ENCODE measurements around the gene RRAS2. TPM values are rescaled to one million over a fixed set of nuclear protein-coding genes. Genes with fewer than 3 reads are reported as not detected.
"Not testable (repeated sequence)": the region's sequence is repeated elsewhere in the genome, so short reads cannot be mapped to it uniquely, and the experiment has no call there.

RRAS2 gene
- total RNA-seq, 1 experiment from 2014 or later, result 42.2 TPM

- no peak overlapping the region for H3K4me3 ChIP-seq
- no peak overlapping the region for H3K27ac ChIP-seq
- CTCF ChIA-PET, result interaction anchor here (0.5 kb wide), 1 partner anchor 267 kb away, joined by 3 read pairs; no protein-coding TSS in a partner anchor
- H4K20me1 ChIP-seq (ENCODE audit: insufficient read depth), result no peaks in the 10 kb centered on the region
- no peaks in the 10 kb centered on the region for H3K9me3 ChIP-seq (ENCODE audit: insufficient read depth, low read depth)
- POLR2A ChIA-PET (ENCODE audit: unreplicated experiment), result no interaction called here
- H3K4me2 ChIP-seq, result no peak overlapping the region
- no peaks in the 10 kb centered on the region; the same call in 1 of the 2 replicates for H3F3A ChIP-seq (ENCODE audit: insufficient read depth, low read depth)
- BruUV-seq (replicated peaks), result no TSS peak
- DNase-seq, result no peak
- no peak overlapping the region for H2AFZ ChIP-seq
- no peaks in the 10 kb centered on the region for H3K79me2 ChIP-seq (ENCODE audit: low read depth)
- no peaks in the 10 kb centered on the region for H3K9me2 ChIP-seq (ENCODE audit: insufficient read depth)
- no peak for TF ChIP-seq EZH2 (IDR thresholded peaks at IDR 0.05; ENCODE audit: low read depth)
- TF ChIP-seq, protein P1, sequence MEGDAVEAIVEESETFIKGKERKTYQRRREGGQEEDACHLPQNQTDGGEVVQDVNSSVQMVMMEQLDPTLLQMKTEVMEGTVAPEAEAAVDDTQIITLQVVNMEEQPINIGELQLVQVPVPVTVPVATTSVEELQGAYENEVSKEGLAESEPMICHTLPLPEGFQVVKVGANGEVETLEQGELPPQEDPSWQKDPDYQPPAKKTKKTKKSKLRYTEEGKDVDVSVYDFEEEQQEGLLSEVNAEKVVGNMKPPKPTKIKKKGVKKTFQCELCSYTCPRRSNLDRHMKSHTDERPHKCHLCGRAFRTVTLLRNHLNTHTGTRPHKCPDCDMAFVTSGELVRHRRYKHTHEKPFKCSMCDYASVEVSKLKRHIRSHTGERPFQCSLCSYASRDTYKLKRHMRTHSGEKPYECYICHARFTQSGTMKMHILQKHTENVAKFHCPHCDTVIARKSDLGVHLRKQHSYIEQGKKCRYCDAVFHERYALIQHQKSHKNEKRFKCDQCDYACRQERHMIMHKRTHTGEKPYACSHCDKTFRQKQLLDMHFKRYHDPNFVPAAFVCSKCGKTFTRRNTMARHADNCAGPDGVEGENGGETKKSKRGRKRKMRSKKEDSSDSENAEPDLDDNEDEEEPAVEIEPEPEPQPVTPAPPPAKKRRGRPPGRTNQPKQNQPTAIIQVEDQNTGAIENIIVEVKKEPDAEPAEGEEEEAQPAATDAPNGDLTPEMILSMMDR (conservative IDR thresholded peaks at IDR 0.05), result no peak
- no peaks in the 10 kb centered on the region for H3K36me3 ChIP-seq (ENCODE audit: low read depth)
- H3K27me3 ChIP-seq (ENCODE audit: insufficient read depth, low read depth), result no peaks in the 10 kb centered on the region
- peaks cover 14% of the 10 kb centered on the region for H3K4me1 ChIP-seq (replicated peaks; ENCODE audit: insufficient read depth)
- intact Hi-C loops (cut with micrococcal nuclease; ENCODE audit: unreplicated experiment), result no loop called here
Measured at GRCh38 chr11:14253840-14254239, 105.1 kb downstream of the RRAS2 start.

- Histone ChIP-seq H3K79me2 (ENCODE audit: low read depth) (no peaks in the 10 kb centered on the region), H3K27me3 (ENCODE audit: insufficient read depth, low read depth) (no peaks in the 10 kb centered on the region), H3K4me2 (no peak overlapping the region), H3K27ac (no peak overlapping the region), H3K9me2 (ENCODE audit: insufficient read depth) (no peaks in the 10 kb centered on the region), H3F3A (ENCODE audit: insufficient read depth, low read depth) (no peaks in the 10 kb centered on the region; the same call in 1 of the 2 replicates), H4K20me1 (ENCODE audit: insufficient read depth) (no peaks in the 10 kb centered on the region), H3K36me3 (ENCODE audit: low read depth) (no peaks in the 10 kb centered on the region), H3K4me3 (no peak overlapping the region), H3K4me1 (replicated peaks; ENCODE audit: insufficient read depth) (peaks cover 10% of the 10 kb centered on the region), H2AFZ (no peak overlapping the region), H3K9me3 (ENCODE audit: insufficient read depth, low read depth) (no peaks in the 10 kb centered on the region)
- POLR2A ChIA-PET (ENCODE audit: unreplicated experiment), result no interaction called here
- no TSS peak for BruUV-seq (replicated peaks)
- intact Hi-C loops (cut with micrococcal nuclease; ENCODE audit: unreplicated experiment), result no loop called here
- no peak for DNase-seq
- TF ChIP-seq, protein P1 (conservative IDR thresholded peaks at IDR 0.05), result no peak
- TF ChIP-seq EZH2 (IDR thresholded peaks at IDR 0.05; ENCODE audit: low read depth), result no peak
- CTCF ChIA-PET, result interaction anchor here (0.5 kb wide), 1 partner anchor 268 kb away, joined by 3 read pairs; no protein-coding TSS in a partner anchor
Measured at GRCh38 chr11:14253421-14253820, 105.6 kb downstream of the RRAS2 start.

DNA sequence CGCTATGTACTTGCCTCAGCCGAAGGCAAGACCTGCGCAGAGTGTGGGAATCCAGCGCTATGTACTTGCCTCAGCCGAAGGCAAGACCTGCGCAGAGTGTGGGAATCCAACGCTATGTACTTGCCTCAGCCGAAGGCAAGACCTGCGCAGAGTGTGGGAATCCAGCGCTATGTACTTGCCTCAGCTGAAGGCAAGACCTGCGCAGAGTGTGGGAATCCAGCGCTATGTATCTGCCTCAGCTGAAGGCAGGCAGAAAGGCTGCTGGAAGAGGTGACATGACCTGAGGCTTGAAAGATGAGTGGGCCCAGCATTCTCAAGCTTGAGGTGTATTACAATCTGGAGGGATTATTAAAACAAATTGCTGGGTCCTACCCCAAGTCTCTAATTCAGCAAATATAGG lies 106.5 kb downstream of the RRAS2 start:
- DNase-seq; H3K4me3 ChIP-seq; H2AFZ ChIP-seq; BruUV-seq (replicated peaks); H3K27ac ChIP-seq; POLR2A ChIA-PET (ENCODE audit: unreplicated experiment); H3K4me2 ChIP-seq; H3K9me2 ChIP-seq (ENCODE audit: insufficient read depth); intact Hi-C loops (cut with micrococcal nuclease; ENCODE audit: unreplicated experiment); CTCF ChIA-PET; H3K36me3 ChIP-seq (ENCODE audit: low read depth); H4K20me1 ChIP-seq (ENCODE audit: insufficient read depth); H3K27me3 ChIP-seq (ENCODE audit: insufficient read depth, low read depth); H3K79me2 ChIP-seq (ENCODE audit: low read depth); H3K9me3 ChIP-seq (ENCODE audit: insufficient read depth, low read depth); H3F3A ChIP-seq (ENCODE audit: insufficient read depth, low read depth); H3K4me1 ChIP-seq (replicated peaks; ENCODE audit: insufficient read depth): not testable (repeated sequence)

DNA sequence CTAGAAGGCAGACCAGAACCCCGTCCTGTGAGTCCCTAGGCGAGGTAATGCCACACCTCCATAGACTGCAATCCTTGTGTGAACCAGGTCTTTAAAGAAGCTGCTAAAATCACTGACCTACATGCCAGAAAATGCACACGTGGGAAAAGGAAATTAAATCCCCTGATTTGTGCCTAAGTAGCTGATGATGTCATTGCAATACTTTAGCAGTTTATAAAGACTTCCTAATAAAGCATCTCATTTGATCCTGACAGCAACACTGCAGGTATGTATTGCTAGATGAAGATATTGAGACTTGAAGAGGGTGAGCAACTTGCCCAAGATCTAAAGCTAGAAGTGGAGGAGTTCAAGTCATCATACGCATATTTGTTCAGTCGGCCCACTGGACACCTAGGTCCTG lies 107.2 kb downstream of the RRAS2 start:
- H3K36me3 ChIP-seq (ENCODE audit: low read depth), result no peaks in the 10 kb centered on the region
- H3K4me1 ChIP-seq (replicated peaks; ENCODE audit: insufficient read depth), result no peaks in the 10 kb centered on the region
- no peaks in the 10 kb centered on the region for H3K9me2 ChIP-seq (ENCODE audit: insufficient read depth)
- ChIA-PET CTCF (no interaction called here), POLR2A (ENCODE audit: unreplicated experiment) (no interaction called here)
- no peaks in the 10 kb centered on the region for H3K27me3 ChIP-seq (ENCODE audit: insufficient read depth, low read depth)
- no peaks in the 10 kb centered on the region; the same call in 1 of the 2 replicates for H3F3A ChIP-seq (ENCODE audit: insufficient read depth, low read depth)
- no peak overlapping the region for H3K27ac ChIP-seq
- no peaks in the 10 kb centered on the region for H4K20me1 ChIP-seq (ENCODE audit: insufficient read depth)
- no peak overlapping the region for H3K4me2 ChIP-seq
- intact Hi-C loops (cut with micrococcal nuclease; ENCODE audit: unreplicated experiment), result no loop called here
- H3K4me3 ChIP-seq, result no peak overlapping the region
- H3K79me2 ChIP-seq (ENCODE audit: low read depth), result no peaks in the 10 kb centered on the region
- BruUV-seq (replicated peaks), result no TSS peak
- H3K9me3 ChIP-seq (ENCODE audit: insufficient read depth, low read depth), result no peaks in the 10 kb centered on the region
- no peak overlapping the region for H2AFZ ChIP-seq
- no peak for DNase-seq
- TF ChIP-seq EZH2 (IDR thresholded peaks at IDR 0.05; ENCODE audit: low read depth), result no peak
